ENCODE measurements around the gene C1orf174.

The C1orf174 gene

DNA sequence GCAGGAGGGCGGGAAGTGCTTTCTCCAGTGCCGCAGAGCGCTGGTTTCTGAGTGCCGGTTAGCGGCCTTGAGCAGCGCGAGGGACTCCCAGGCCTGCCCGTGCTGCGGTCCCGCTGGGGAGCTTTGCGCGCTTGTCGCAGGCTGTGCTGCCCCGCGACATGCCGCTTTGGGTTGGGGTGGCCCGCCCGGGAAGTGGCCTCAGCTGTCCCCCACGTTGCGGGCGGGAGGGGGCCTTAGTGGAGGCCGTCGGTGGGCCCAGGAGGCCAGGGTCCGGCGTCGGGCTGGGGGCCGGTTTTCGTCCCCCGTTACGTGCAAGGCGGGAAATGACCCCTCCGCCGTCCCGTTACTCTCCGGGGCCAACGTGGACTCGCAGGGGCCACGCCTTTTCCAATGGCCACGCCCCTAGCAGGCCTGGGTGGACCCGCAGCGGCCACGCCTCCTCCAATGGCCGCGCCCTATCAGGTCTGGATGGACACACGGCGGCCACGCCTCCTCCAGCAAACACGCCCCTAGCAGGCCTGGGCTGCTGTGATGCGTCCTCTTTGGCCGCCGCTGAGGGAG is 977 bp upstream of the C1orf174 start:
- DNase-seq (ENCODE audit: low spot score in 2 of 2), result peak; percentile 90 to 97
- Histone ChIP-seq H3K36me3 (replicated peaks) (peaks cover 7% of the 10 kb centered on the region; the same call in 1 of the 2 replicates), H3K27me3 (ENCODE audit: low read depth) (no peaks in the 10 kb centered on the region), H3K9me3 (peaks cover 5% of the 10 kb centered on the region), H3K4me1 (peaks cover 2% of the 10 kb centered on the region; the same call in 1 of the 2 replicates), H3K4me3 (peak overlapping the region; percentile 94)
- in situ Hi-C loops (cut with MboI; ENCODE audit: low sequenced_read_pairs), result no loop called here

DNA sequence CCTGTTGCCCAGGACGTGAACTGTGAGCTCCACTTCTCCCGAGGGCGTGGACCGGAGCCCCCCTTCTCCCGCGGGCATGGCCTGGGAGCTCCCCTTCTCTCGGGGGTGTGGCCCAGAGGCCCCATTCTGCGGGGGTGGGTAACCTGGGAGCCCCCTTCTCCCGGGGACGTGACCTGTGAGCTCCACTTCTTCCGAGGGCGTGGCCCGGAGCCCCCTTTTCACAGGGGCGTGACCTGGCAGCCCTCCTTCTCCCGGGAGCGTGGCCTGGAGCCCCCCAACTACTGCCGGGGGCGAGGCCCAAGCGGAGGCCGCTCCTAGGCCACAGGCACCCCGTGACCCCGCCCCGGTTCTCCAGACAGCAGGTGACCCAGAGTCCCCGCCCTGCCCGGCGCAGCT is 320 bp downstream of the C1orf174 start:
- Histone ChIP-seq H3K4me1 (peaks cover 2% of the 10 kb centered on the region; the same call in 1 of the 2 replicates), H3K27me3 (ENCODE audit: low read depth) (no peaks in the 10 kb centered on the region), H3K9me3 (peaks cover 5% of the 10 kb centered on the region), H3K36me3 (replicated peaks) (peaks cover 15% of the 10 kb centered on the region), H3K4me3 (peak overlapping the region; percentile 94)
- in situ Hi-C loops (cut with MboI; ENCODE audit: low sequenced_read_pairs), result no loop called here
- no peak for DNase-seq (ENCODE audit: low spot score in 2 of 2)

DNA sequence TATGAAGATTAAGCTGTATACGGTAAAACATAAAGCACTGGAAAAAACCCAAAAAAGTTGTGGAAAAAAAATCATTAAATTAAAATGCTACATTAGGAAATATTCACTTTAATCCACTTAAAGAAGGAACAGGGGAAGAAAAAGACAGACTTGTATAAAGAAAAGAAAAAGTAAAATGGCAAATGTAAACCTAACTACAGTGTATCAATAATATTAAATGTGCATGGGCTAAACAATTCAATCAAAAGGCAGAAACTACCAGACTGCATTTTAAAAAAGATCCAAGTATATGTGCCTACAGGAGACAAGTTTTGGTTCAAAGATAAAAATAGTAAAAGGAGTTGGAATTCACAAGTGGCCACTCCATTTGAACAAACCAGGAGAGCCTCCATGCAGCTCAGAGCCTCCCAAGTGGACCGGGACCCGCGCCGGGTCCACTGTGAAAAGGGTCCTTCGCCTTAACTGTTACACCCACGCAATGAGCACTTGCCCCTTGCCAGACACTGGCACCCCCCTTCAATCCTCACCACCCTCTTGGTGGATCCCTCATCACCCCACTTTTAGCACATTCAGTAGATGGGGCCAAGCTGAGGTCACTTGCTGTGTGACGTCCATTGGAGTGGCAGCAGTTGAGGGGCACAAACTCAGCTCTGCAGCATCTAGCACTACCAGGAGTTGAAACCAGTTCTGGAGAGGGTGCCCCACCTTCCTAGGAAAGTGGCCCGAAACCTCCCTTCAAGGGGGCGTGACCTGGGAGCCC is 898 bp downstream of the C1orf174 start:
- H3K4me3 ChIP-seq, result peak overlapping the region; percentile 94
- in situ Hi-C loops (cut with MboI; ENCODE audit: low sequenced_read_pairs), result no loop called here
- H3K9me3 ChIP-seq, result peaks cover 5% of the 10 kb centered on the region
- H3K27me3 ChIP-seq (ENCODE audit: low read depth), result no peaks in the 10 kb centered on the region
- peak; percentile 5 to 36 for DNase-seq (ENCODE audit: low spot score in 2 of 2)
- peaks cover 17% of the 10 kb centered on the region for H3K36me3 ChIP-seq (replicated peaks)
- H3K4me1 ChIP-seq, result peaks cover 2% of the 10 kb centered on the region; the same call in 1 of the 2 replicates

DNA sequence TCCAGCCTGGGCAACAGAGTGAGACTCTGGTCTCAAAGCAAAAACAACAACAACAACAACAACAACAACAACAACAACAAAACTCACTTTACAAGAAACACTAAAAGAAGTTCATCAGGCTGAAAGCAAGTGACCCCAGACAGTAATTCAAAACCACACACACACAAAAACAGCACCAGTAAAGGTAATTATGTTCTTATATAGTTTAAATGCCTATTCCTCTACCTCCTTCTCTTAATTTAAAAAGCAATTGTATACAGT is 1.7 kb downstream of the C1orf174 start:
- DNase-seq (ENCODE audit: low spot score in 2 of 2), result no peak
- peaks cover 5% of the 10 kb centered on the region for H3K9me3 ChIP-seq
- H3K27me3 ChIP-seq (ENCODE audit: low read depth), result no peaks in the 10 kb centered on the region
- in situ Hi-C loops (cut with MboI; ENCODE audit: low sequenced_read_pairs), result no loop called here
- H3K4me3 ChIP-seq, result no peak overlapping the region
- peaks cover 2% of the 10 kb centered on the region; the same call in 1 of the 2 replicates for H3K4me1 ChIP-seq
- peaks cover 17% of the 10 kb centered on the region for H3K36me3 ChIP-seq (replicated peaks)

DNA sequence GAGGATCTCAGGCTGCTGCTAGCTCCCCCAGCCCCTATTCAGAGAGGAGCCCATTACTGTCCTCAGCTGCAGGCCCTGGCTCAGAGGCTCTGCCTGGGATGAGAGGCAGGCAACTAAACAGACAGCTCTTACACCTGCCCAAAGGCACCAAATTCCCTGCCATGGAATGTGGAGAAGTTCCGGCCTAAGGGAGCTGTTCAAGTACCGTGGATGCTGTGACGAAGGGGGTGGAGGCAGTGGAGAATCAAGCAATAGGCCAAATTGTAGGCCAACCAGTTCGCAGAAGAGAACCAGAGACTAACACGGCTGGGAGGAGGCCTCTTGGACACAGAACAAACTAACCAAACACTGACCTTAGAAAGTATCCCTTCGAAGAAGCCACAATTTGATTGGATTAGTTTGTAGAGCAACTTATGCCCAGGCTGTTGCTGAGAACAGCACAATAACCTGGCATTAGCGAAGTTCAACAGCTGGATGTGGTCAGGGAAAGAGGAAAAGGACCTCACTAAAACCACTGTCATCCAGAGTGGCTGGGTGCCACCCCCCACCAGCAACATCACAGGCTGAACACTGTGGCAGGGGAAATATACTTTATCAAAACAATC is 3.6 kb downstream of the C1orf174 start:
- Histone ChIP-seq H3K4me1 (peaks cover 2% of the 10 kb centered on the region; the same call in 1 of the 2 replicates), H3K27me3 (ENCODE audit: low read depth) (no peaks in the 10 kb centered on the region), H3K4me3 (no peak overlapping the region), H3K9me3 (peaks cover 5% of the 10 kb centered on the region), H3K36me3 (replicated peaks) (peaks cover 19% of the 10 kb centered on the region)
- no peak for DNase-seq (ENCODE audit: low spot score in 2 of 2)
- in situ Hi-C loops (cut with MboI; ENCODE audit: low sequenced_read_pairs), result no loop called here

DNA sequence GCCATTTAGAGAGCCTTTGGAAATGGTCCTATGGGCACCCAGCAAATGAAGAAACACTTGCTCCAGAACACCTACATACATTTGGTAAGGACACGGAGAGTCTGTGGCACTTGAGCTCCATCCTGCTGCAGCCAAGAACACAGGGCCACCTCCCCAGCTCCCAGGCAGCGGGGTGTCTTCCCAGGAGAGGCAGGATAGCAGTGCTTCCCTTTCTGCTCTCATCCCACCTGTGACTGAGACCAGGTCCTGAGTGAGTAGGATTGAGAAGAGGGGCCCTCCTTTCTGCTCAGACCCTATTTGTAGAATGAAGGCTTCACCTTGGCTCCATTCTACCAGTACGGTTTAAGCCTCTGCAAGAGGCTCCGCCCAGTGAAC is 4.1 kb downstream of the C1orf174 start:
- H3K36me3 ChIP-seq (replicated peaks), result peaks cover 24% of the 10 kb centered on the region
- in situ Hi-C loops (cut with MboI; ENCODE audit: low sequenced_read_pairs), result no loop called here

DNA sequence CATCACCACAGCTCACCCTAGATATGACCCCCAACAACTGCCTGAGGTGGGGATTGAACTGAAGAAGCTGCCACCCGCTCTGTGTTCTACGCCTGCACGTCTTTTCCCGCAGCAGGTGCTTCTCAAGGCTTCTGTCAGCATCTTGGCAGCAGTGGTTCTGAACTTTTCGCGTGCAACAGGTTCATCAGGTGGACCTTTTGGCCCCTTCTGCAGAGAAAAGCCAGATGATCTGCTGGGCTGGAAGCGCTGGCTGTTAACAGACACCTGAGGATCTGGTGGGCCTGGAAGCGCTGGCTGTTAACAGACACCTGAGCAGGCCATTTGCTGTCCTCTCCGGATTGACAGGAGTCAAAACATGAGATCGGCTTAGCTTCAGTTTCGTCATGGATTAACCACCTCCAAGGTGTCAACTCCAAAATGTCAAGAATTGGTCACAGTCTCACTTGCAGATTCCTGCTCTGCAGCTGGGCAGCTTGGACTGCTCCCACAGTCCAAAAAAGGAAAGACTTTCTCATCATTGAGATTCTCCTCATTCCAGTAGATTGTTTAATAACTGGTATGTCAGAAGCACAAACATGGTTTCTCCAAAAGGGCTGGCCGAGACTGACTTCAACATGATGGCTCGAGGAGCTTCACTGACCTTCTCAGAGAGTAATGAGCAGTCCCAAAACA is 4.7 kb downstream of the C1orf174 start:
- Histone ChIP-seq H3K9me3 (peaks cover 5% of the 10 kb centered on the region), H3K36me3 (replicated peaks) (peaks cover 30% of the 10 kb centered on the region), H3K27me3 (ENCODE audit: low read depth) (no peaks in the 10 kb centered on the region), H3K4me1 (no peaks in the 10 kb centered on the region), H3K4me3 (no peak overlapping the region)
- in situ Hi-C loops (cut with MboI; ENCODE audit: low sequenced_read_pairs), result no loop called here
- DNase-seq (ENCODE audit: low spot score in 2 of 2), result no peak

More for the DNA sequence above, 4.1 kb downstream of the C1orf174 start:
- Histone ChIP-seq H3K4me1 (no peaks in the 10 kb centered on the region), H3K9me3 (peaks cover 5% of the 10 kb centered on the region), H3K27me3 (ENCODE audit: low read depth) (no peaks in the 10 kb centered on the region), H3K4me3 (no peak overlapping the region)
- DNase-seq (ENCODE audit: low spot score in 2 of 2), result no peak

DNA sequence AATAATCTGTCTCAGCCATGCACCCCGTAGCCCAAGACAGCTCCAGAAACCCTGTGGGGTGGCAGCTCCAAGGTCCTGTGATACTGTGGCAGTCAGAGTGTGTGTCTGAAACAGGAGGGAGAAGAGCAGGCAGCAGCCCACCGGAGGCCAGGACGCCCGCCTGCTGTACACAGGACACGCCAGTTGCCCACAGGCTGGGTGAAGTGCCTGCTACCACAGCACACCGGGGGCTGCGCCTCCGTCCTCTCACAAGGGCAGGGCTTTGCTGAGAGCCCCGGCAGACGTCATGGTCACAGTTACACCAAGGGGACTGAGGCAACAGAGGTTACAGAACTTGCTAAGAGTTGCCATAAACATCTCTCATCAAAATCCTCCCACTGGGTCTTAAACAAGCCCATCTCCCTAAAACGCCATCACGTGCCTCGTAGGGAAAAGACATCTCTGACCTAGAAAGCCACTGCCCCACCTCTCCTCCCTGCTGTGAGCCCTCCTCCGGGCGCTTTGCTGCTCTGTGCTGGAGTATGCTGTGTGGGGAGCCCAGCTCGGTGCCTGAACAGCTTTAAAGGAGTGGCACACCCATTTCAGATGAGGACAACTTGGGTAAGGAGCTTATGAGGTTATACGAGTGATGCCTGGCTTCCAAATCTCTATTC is 5.3 kb downstream of the C1orf174 start:
- H3K36me3 ChIP-seq (replicated peaks), result peaks cover 34% of the 10 kb centered on the region
- in situ Hi-C loops (cut with MboI; ENCODE audit: low sequenced_read_pairs), result no loop called here
- H3K4me3 ChIP-seq, result no peak overlapping the region
- DNase-seq (ENCODE audit: low spot score in 2 of 2), result no peak
- no peaks in the 10 kb centered on the region for H3K27me3 ChIP-seq (ENCODE audit: low read depth)
- H3K4me1 ChIP-seq, result no peaks in the 10 kb centered on the region
- H3K9me3 ChIP-seq, result peaks cover 5% of the 10 kb centered on the region

DNA sequence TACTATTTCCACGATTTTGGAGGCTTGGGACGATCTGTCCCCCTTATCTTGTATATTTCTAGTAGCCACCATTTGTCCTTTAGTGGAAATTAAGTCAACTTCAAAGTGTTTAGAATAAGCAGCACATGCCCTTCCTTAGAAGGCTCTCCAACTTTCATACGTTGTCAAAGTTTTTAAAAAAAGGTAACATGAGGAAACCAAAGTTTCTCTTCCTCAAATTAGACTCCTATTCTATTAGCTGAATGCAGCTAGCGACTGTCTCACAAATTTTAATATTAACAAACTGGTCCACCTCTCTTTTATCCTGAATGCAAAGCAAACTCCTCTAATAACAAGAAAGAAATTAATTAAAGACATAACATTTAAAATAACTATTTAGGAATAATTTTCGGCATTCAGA is 6.9 kb downstream of the C1orf174 start:
- in situ Hi-C loops (cut with MboI; ENCODE audit: low sequenced_read_pairs), result no loop called here

DNA sequence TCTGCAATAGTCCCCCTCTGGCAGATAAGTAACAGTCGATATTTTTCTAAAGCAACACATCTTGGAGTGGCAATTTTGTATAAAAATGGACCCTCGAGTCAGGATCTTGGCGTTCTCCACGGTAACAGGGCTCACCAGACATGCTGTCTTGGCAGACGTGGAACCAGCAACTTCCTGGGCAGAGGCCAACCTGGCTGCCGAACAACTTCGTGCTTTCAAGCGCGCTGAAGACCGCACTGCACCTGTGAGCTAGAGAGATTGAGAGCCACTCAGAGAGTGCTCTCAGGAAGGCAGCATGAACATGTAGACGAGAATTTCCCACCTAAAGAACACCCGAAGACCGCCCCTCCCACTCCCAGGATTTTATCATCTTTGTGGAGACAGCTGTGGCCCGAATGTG is 7.3 kb downstream of the C1orf174 start:
- Histone ChIP-seq H3K27me3 (ENCODE audit: low read depth) (no peaks in the 10 kb centered on the region), H3K4me3 (no peak overlapping the region), H3K9me3 (no peaks in the 10 kb centered on the region; the same call in 1 of the 2 replicates), H3K4me1 (no peaks in the 10 kb centered on the region), H3K36me3 (replicated peaks) (peaks cover 41% of the 10 kb centered on the region)
- in situ Hi-C loops (cut with MboI; ENCODE audit: low sequenced_read_pairs), result no loop called here
- no peak for DNase-seq (ENCODE audit: low spot score in 2 of 2)

More for the DNA sequence above, 6.9 kb downstream of the C1orf174 start:
- Histone ChIP-seq H3K4me1 (no peaks in the 10 kb centered on the region), H3K36me3 (replicated peaks) (peaks cover 39% of the 10 kb centered on the region), H3K27me3 (ENCODE audit: low read depth) (no peaks in the 10 kb centered on the region), H3K9me3 (peaks cover under 1% of the 10 kb centered on the region; the same call in 1 of the 2 replicates), H3K4me3 (no peak overlapping the region)
- no peak for DNase-seq (ENCODE audit: low spot score in 2 of 2)

DNA sequence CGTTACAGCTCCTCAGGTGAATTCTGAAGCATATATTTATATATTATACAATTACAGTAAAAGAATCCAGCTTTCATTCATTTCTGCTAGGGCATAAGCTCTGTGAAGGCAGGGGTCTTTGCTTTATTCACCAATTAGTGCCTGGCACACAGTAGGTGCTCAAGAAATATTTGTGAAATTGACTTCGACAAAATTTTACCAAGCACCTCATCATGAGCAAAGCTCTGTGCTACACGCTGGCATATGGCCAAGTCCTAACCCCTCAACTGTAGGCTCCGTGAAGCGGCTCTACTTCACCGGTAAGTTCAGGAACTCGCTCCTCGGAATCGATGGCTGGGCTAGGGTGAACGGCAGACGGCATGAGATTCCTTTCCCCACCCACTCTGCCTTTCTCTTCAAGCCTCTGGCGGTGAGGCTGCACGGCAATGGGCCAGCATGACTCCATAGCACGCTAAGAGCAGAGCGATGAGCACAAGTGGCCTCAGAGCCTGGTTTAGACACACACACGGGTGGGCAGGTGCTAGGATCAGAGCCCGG is 8.7 kb downstream of the C1orf174 start:
- Histone ChIP-seq H3K36me3 (replicated peaks) (peaks cover 47% of the 10 kb centered on the region), H3K9me3 (no peaks in the 10 kb centered on the region), H3K4me1 (no peaks in the 10 kb centered on the region), H3K27me3 (ENCODE audit: low read depth) (no peaks in the 10 kb centered on the region), H3K4me3 (no peak overlapping the region)
- in situ Hi-C loops (cut with MboI; ENCODE audit: low sequenced_read_pairs), result no loop called here
- no peak for DNase-seq (ENCODE audit: low spot score in 2 of 2)

DNA sequence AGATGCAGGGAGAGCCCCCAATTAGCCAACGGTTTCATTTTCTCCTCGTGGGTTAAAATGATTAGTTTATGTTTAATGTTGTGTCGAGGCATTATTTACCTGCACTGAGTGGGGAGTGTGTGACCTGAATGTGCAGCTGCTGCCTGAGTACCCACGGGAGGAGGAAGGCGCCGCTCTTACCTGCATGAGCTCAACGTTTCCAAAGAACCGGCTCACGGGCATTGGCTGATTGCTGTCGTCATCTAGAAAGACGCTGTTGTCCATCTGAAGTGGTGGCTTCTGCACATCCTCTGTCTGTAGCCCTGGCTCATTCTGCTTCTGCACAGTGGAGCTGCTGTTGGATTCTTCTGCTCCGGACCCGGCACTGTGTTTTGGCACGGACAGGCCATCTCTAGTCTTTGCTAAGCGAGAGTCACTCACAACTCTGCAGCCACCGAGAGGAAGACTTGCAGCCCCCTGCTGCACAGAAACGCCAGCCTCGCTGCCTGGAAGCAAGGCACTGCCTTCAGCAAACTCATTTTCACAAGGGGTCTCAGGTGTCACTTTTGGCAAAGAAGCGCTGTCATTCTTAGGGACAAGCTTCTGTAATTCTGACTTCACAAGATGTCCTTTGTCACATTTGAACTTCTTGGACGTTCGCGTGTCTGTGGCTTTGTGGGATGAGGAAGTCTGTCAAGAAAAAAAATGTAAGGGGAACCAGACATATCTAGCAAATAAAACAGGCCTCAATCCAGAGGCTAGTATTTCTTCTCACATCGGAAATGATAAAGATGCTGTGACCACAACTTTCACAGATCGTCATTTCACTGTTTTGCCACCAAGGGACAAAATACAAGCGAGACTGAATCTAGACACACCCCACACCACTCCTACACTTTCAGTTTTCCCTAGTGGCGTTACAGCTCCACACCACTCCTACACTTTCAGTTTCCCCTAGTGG is 9.4 kb downstream of the C1orf174 start:
- Histone ChIP-seq H3K4me3 (no peak overlapping the region), H3K27me3 (ENCODE audit: low read depth) (no peaks in the 10 kb centered on the region), H3K36me3 (replicated peaks) (peaks cover 48% of the 10 kb centered on the region), H3K9me3 (no peaks in the 10 kb centered on the region), H3K4me1 (no peaks in the 10 kb centered on the region)
- in situ Hi-C loops (cut with MboI; ENCODE audit: low sequenced_read_pairs), result no loop called here
- DNase-seq (ENCODE audit: low spot score in 2 of 2), result no peak
